Natural killer cell treated with Interleukin-12 subunit alpha and Interleukin-12 subunit beta and Interleukin-15 and Interleukin-18, amount 100 ng/mL, for 72 hours (primary cell): Measurements from ENCODE around the gene LRTM1. TPM values are rescaled to one million over a fixed set of nuclear protein-coding genes. Genes with fewer than 3 reads are reported as not detected.

ENCODE experiments used
- ATAC-seq, 2 donors: fragments of 150-1000 bp; cut with Tn5 transposase in 1 of 2; sonication (Bioruptor Pico), chemical (Tn5 transposase) in 1 of 2; 2 replicates each; pipeline ENCODE4 v1.10.0; 2021
- DNase-seq: peaks from one replicate; pipeline ENCODE4 v3.0.0; 2022; ENCODE audit warnings: low spot score
- H3K27ac Mint-ChIP-seq, 2 donors: 1 replicate in 1 of 2; 2 replicates in 1 of 2; pipeline ENCODE4 v1.8.0; 2022; ENCODE audit warnings: mixed read lengths in 2 of 2, mild to moderate bottlenecking in 1 of 2, moderate library complexity in 1 of 2
- H3K27me3 Mint-ChIP-seq, 2 donors: 1 replicate in 1 of 2; 2 replicates in 1 of 2; pipeline ENCODE4 v1.8.0; 2022; ENCODE audit warnings: mixed read lengths in 2 of 2
- H3K36me3 Mint-ChIP-seq: one replicate; pipeline ENCODE4 v1.8.0; 2022; ENCODE audit warnings: mixed read lengths
- H3K4me1 Mint-ChIP-seq, 2 donors: 1 replicate in 1 of 2; 2 replicates in 1 of 2; pipeline ENCODE4 v1.8.0; 2022; ENCODE audit warnings: low read depth in 2 of 2, mixed read lengths in 2 of 2, mild to moderate bottlenecking in 1 of 2
- H3K4me3 Mint-ChIP-seq: one replicate; pipeline ENCODE4 v1.8.0; 2022; ENCODE audit warnings: mixed read lengths
- H3K9me3 Mint-ChIP-seq: 2 replicates; pipeline ENCODE4 v1.8.0; 2022; ENCODE audit warnings: mixed read lengths
- total RNA-seq, 2 donors: library from RNA; stranded (reverse); gene quantifications; one replicate each; pipeline ENCODE4 v1.2.3, GENCODE V29; 2022

LRTM1 gene
- total RNA-seq, 2 donors from 2014 or later, result not detected

GRCh38 chr3:54955941-54956340 lies 28.1 kb upstream of the LRTM1 start:
- Mint-ChIP-seq H3K4me1 (no peaks in the 10 kb centered on the region), H3K36me3 (no peaks in the 10 kb centered on the region), H3K27me3 (no peaks in the 10 kb centered on the region), H3K4me3 (no peak overlapping the region), H3K9me3 (no peaks in the 10 kb centered on the region), H3K27ac (no peak overlapping the region)
- ATAC-seq, result no peak
- DNase-seq, result no peak

GRCh38 chr3:54955496-54955895 lies 27.6 kb upstream of the LRTM1 start:
- no peak for DNase-seq
- Mint-ChIP-seq H3K4me1 (no peaks in the 10 kb centered on the region), H3K36me3 (no peaks in the 10 kb centered on the region), H3K4me3 (no peak overlapping the region), H3K9me3 (no peaks in the 10 kb centered on the region), H3K27me3 (no peaks in the 10 kb centered on the region), H3K27ac (no peak overlapping the region)
- no peak for ATAC-seq

GRCh38 chr3:54954521-54954920 lies 26.7 kb upstream of the LRTM1 start:
- Mint-ChIP-seq H3K4me3 (no peak overlapping the region), H3K27ac (no peak overlapping the region), H3K4me1 (no peaks in the 10 kb centered on the region), H3K36me3 (no peaks in the 10 kb centered on the region), H3K27me3 (no peaks in the 10 kb centered on the region), H3K9me3 (no peaks in the 10 kb centered on the region)
- DNase-seq (no peak), ATAC-seq (no peak)

GRCh38 chr3:54954022-54954421 lies 26.2 kb upstream of the LRTM1 start:
- DNase-seq (no peak), ATAC-seq (no peak)
- Mint-ChIP-seq H3K9me3 (no peaks in the 10 kb centered on the region), H3K27ac (no peak overlapping the region), H3K36me3 (no peaks in the 10 kb centered on the region), H3K27me3 (no peaks in the 10 kb centered on the region), H3K4me1 (no peaks in the 10 kb centered on the region), H3K4me3 (no peak overlapping the region)

GRCh38 chr3:54951405-54951804 lies 23.5 kb upstream of the LRTM1 start:
- no peak for DNase-seq
- Mint-ChIP-seq H3K36me3 (no peaks in the 10 kb centered on the region), H3K27ac (no peak overlapping the region), H3K9me3 (no peaks in the 10 kb centered on the region), H3K4me3 (no peak overlapping the region), H3K4me1 (no peaks in the 10 kb centered on the region), H3K27me3 (no peaks in the 10 kb centered on the region)
- no peak for ATAC-seq

GRCh38 chr3:54950391-54951003 lies 22.6 kb upstream of the LRTM1 start:
- H3K27me3 Mint-ChIP-seq, result no peaks in the 10 kb centered on the region

GRCh38 chr3:54949491-54950044 lies 21.7 kb upstream of the LRTM1 start:
- no peaks in the 10 kb centered on the region for H3K9me3 Mint-ChIP-seq
- no peaks in the 10 kb centered on the region for H3K27me3 Mint-ChIP-seq
- H3K36me3 Mint-ChIP-seq, result no peaks in the 10 kb centered on the region
- no peaks in the 10 kb centered on the region for H3K4me1 Mint-ChIP-seq
- ATAC-seq (no peak), DNase-seq (no peak)
- H3K27ac Mint-ChIP-seq, result no peak overlapping the region
- no peak overlapping the region for H3K4me3 Mint-ChIP-seq

More at GRCh38 chr3:54950391-54951003, 22.6 kb upstream of the LRTM1 start:
- H3K27ac Mint-ChIP-seq, result no peak overlapping the region
- no peak overlapping the region for H3K4me3 Mint-ChIP-seq
- no peaks in the 10 kb centered on the region for H3K9me3 Mint-ChIP-seq
- DNase-seq (no peak), ATAC-seq (no peak)
- H3K4me1 Mint-ChIP-seq, result no peaks in the 10 kb centered on the region
- H3K36me3 Mint-ChIP-seq, result no peaks in the 10 kb centered on the region

GRCh38 chr3:54941690-54942362 lies 14.0 kb upstream of the LRTM1 start:
- DNase-seq (no peak), ATAC-seq (no peak)
- Mint-ChIP-seq H3K9me3 (peaks cover 4% of the 10 kb centered on the region), H3K4me1 (no peaks in the 10 kb centered on the region), H3K27ac (no peak overlapping the region), H3K27me3 (no peaks in the 10 kb centered on the region), H3K4me3 (no peak overlapping the region), H3K36me3 (no peaks in the 10 kb centered on the region)

- DNase-seq (no peak), ATAC-seq (no peak)
- Mint-ChIP-seq H3K4me1 (no peaks in the 10 kb centered on the region), H3K36me3 (no peaks in the 10 kb centered on the region), H3K27ac (no peak overlapping the region), H3K27me3 (no peaks in the 10 kb centered on the region), H3K4me3 (no peak overlapping the region), H3K9me3 (peaks cover 4% of the 10 kb centered on the region)
Measured at GRCh38 chr3:54940971-54941370, 13.1 kb upstream of the LRTM1 start.

- H3K27ac Mint-ChIP-seq, result no peak overlapping the region
- peaks cover 4% of the 10 kb centered on the region for H3K9me3 Mint-ChIP-seq
- DNase-seq, result no peak
- H3K4me3 Mint-ChIP-seq, result no peak overlapping the region
- ATAC-seq, result no peak
- H3K27me3 Mint-ChIP-seq, result no peaks in the 10 kb centered on the region
- no peaks in the 10 kb centered on the region for H3K36me3 Mint-ChIP-seq
- no peaks in the 10 kb centered on the region for H3K4me1 Mint-ChIP-seq
Measured at GRCh38 chr3:54939557-54940300, 11.9 kb upstream of the LRTM1 start.

GRCh38 chr3:54936561-54936960 lies 8.7 kb upstream of the LRTM1 start:
- no peaks in the 10 kb centered on the region for H3K4me1 Mint-ChIP-seq
- H3K4me3 Mint-ChIP-seq, result no peak overlapping the region
- ATAC-seq, result no peak
- H3K27me3 Mint-ChIP-seq, result no peaks in the 10 kb centered on the region
- H3K36me3 Mint-ChIP-seq, result no peaks in the 10 kb centered on the region
- no peak overlapping the region for H3K27ac Mint-ChIP-seq
- no peaks in the 10 kb centered on the region for H3K9me3 Mint-ChIP-seq
- no peak for DNase-seq

GRCh38 chr3:54935869-54936268 lies 8.0 kb upstream of the LRTM1 start:
- Mint-ChIP-seq H3K4me3 (no peak overlapping the region), H3K9me3 (no peaks in the 10 kb centered on the region), H3K27me3 (no peaks in the 10 kb centered on the region), H3K27ac (no peak overlapping the region), H3K4me1 (no peaks in the 10 kb centered on the region), H3K36me3 (no peaks in the 10 kb centered on the region)
- ATAC-seq, result no peak
- no peak for DNase-seq

- H3K4me1 Mint-ChIP-seq, result no peaks in the 10 kb centered on the region
- H3K27ac Mint-ChIP-seq, result no peak overlapping the region
- no peaks in the 10 kb centered on the region for H3K36me3 Mint-ChIP-seq
- no peak for DNase-seq
- H3K27me3 Mint-ChIP-seq, result no peaks in the 10 kb centered on the region
- ATAC-seq, result no peak
- no peak overlapping the region for H3K4me3 Mint-ChIP-seq
- peaks cover 3% of the 10 kb centered on the region for H3K9me3 Mint-ChIP-seq
Measured at GRCh38 chr3:54932606-54933005, 4.7 kb upstream of the LRTM1 start.

- no peak for DNase-seq
- Mint-ChIP-seq H3K4me1 (no peaks in the 10 kb centered on the region), H3K27me3 (no peaks in the 10 kb centered on the region), H3K4me3 (no peak overlapping the region), H3K27ac (no peak overlapping the region), H3K36me3 (no peaks in the 10 kb centered on the region), H3K9me3 (peaks cover 3% of the 10 kb centered on the region)
- ATAC-seq, result no peak
Measured at GRCh38 chr3:54931182-54931581, 3.3 kb upstream of the LRTM1 start.
